HepG2 (cell line): ENCODE measurements around the gene C3orf22. TPM values are rescaled to one million over a fixed set of nuclear protein-coding genes. Genes with fewer than 3 reads are reported as not detected.

Experiments
- CCAR2 ChIP-seq: fragments of 200-400 bp; formaldehyde crosslinking; optimal IDR thresholded peaks from 2 replicates; pipeline ENCODE3; 2018; ENCODE audit warnings: low read depth, mild to moderate bottlenecking, low read length, moderate library complexity
- DPF2 ChIP-seq: sonication (generic); formaldehyde crosslinking; IDR thresholded peaks from 2 replicates; pipeline ENCODE4 v1.4.0; 2020; ENCODE audit warnings: mild to moderate bottlenecking, low read depth, missing genetic modification reagents, borderline replicate concordance
- HOXA3 ChIP-seq: sonication (generic); formaldehyde crosslinking; IDR thresholded peaks from 2 replicates; pipeline ENCODE4 v1.5.0; 2020; ENCODE audit warnings: missing genetic modification reagents
- MIER2 ChIP-seq: IDR thresholded peaks from 2 replicates; pipeline ENCODE4 v1.6.1; 2016; ENCODE audit warnings: missing biosample characterization, missing genetic modification reagents
- STAT6 ChIP-seq: sonication (generic); formaldehyde crosslinking; IDR thresholded peaks from 2 replicates; pipeline ENCODE4 v1.4.0; 2020; ENCODE audit warnings: missing genetic modification reagents, mild to moderate bottlenecking, borderline replicate concordance
- ZBTB25 ChIP-seq: IDR thresholded peaks from 2 replicates; pipeline ENCODE4 v1.6.1; 2018; ENCODE audit warnings: missing genetic modification reagents
- ZKSCAN1 ChIP-seq: fragments of 150-350 bp; IDR thresholded peaks from 2 replicates; pipeline ENCODE4 v1.6.1; 2014; ENCODE audit warnings: low read length
- ZNF329 ChIP-seq: sonication (generic); formaldehyde crosslinking; IDR thresholded peaks from 2 replicates; pipeline ENCODE4 v1.9.0; 2021; ENCODE audit warnings: low read depth, mild to moderate bottlenecking, missing genetic modification reagents
- ZNF512B ChIP-seq: sonication (generic); formaldehyde crosslinking; IDR thresholded peaks from 2 replicates; pipeline ENCODE4 v1.5.1; 2020; ENCODE audit warnings: missing genetic modification reagents, mild to moderate bottlenecking, borderline replicate concordance
- ZNF605 ChIP-seq: sonication (generic); formaldehyde crosslinking; IDR thresholded peaks from 2 replicates; pipeline ENCODE4 v1.8.0; 2022; ENCODE audit warnings: mild to moderate bottlenecking, missing genetic modification reagents
- ZNF883 ChIP-seq: sonication (generic); formaldehyde crosslinking; IDR thresholded peaks from 2 replicates; pipeline ENCODE4 v1.5.1; 2020; ENCODE audit warnings: mild to moderate bottlenecking, missing genetic modification reagents; ENCODE audit errors: not compliant biosample characterization
- ZSCAN31 ChIP-seq: sonication (generic); formaldehyde crosslinking; IDR thresholded peaks from 2 replicates; pipeline ENCODE4 v1.5.0; 2020; ENCODE audit warnings: low read depth, mild to moderate bottlenecking, missing genetic modification reagents
- polyA plus RNA-seq, 8 experiments: library from polyadenylated mRNA; depleted of rRNA in 3 of 8; stranded (reverse) in 7 of 8; unstranded in 1 of 8; fragments of >200 nt; fragmentation: Illumina TruSeq in 4 of 8; extraction: Trizol in 4 of 8; gene quantifications; 2 replicates each; pipeline versions ENCODE4 v1.2.1 to v1.2.3, GENCODE V29; 2011 to 2016; ENCODE audit warnings: low read depth in 4 of 8, missing spikeins in 1 of 8, mixed read lengths in 1 of 8; ENCODE audit not compliant: insufficient read depth in 1 of 8
- total RNA-seq, 5 experiments: library from RNA; depleted of rRNA; stranded (reverse); fragments of >200 nt; fragmentation: Illumina TruSeq; extraction: Trizol; gene quantifications; 2 replicates each; pipeline ENCODE4 v1.2.3, GENCODE V29; 2016; ENCODE audit warnings: low read depth in 1 of 5
- TF ChIP-seq, protein P1 (sequence below): sonication (generic); formaldehyde crosslinking; IDR thresholded peaks from 2 replicates; pipeline ENCODE4 v1.4.0; 2020; ENCODE audit warnings: missing genetic modification reagents
- TF ChIP-seq, protein P2 (sequence below): sonication (generic); formaldehyde crosslinking; IDR thresholded peaks from 2 replicates; pipeline ENCODE4 v1.8.0; 2022; ENCODE audit warnings: mild to moderate bottlenecking, missing genetic modification reagents, moderate library complexity
- TF ChIP-seq, protein P3 (sequence below): sonication (generic); formaldehyde crosslinking; IDR thresholded peaks from 2 replicates; pipeline ENCODE4 v1.8.1; 2023; ENCODE audit warnings: mild to moderate bottlenecking, missing genetic modification reagents
- TF ChIP-seq, protein P4 (sequence below): sonication (generic); formaldehyde crosslinking; IDR thresholded peaks from 2 replicates; pipeline ENCODE4 v1.5.0; 2020; ENCODE audit warnings: missing genetic modification reagents

C3orf22 gene
- total and polyA plus RNA-seq, 2 of the 13 experiments (the other 11 are each of a cell fraction or from before 2014, with no cell fraction given): not detected

DNA sequence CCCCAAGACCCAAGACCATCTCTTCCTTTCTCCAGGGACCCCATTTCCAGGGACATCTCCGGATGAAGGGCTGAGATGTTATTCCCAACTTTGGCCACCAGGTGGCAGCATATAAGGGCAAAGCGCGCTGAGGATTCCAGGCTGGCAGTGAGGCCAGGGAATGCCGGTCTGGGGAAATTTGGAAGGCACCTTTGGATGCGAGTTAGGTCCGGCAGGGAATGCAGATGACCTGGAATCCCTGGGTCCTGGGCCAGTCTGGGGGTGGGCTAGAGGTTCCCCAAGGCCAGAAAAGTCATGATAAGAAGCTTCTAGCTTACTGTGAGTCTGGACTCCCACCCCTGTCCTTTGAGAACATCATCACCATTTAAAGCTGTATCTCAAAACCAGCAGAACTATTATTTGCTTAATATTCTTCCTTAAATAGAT lies 36.4 kb downstream of the C3orf22 start (continued):
- no peak for TF ChIP-seq STAT6 (CRISPR knock-in tag)
- TF ChIP-seq ZNF605 (CRISPR knock-in tag): no peak
- no peak for TF ChIP-seq ZKSCAN1
- no peak for TF ChIP-seq ZSCAN31
- TF ChIP-seq ZBTB25 (CRISPR knock-in tag): no peak
- TF ChIP-seq ZNF883: no peak
- TF ChIP-seq ZNF329: no peak
- TF ChIP-seq, protein P1, sequence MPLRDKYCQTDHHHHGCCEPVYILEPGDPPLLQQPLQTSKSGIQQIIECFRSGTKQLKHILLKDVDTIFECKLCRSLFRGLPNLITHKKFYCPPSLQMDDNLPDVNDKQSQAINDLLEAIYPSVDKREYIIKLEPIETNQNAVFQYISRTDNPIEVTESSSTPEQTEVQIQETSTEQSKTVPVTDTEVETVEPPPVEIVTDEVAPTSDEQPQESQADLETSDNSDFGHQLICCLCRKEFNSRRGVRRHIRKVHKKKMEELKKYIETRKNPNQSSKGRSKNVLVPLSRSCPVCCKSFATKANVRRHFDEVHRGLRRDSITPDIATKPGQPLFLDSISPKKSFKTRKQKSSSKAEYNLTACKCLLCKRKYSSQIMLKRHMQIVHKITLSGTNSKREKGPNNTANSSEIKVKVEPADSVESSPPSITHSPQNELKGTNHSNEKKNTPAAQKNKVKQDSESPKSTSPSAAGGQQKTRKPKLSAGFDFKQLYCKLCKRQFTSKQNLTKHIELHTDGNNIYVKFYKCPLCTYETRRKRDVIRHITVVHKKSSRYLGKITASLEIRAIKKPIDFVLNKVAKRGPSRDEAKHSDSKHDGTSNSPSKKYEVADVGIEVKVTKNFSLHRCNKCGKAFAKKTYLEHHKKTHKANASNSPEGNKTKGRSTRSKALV: peak; percentile 50; the same call in 1 of the 2 replicates
- no peak for TF ChIP-seq CCAR2
- TF ChIP-seq HOXA3 (CRISPR knock-in tag): no peak
- TF ChIP-seq, protein P2, sequence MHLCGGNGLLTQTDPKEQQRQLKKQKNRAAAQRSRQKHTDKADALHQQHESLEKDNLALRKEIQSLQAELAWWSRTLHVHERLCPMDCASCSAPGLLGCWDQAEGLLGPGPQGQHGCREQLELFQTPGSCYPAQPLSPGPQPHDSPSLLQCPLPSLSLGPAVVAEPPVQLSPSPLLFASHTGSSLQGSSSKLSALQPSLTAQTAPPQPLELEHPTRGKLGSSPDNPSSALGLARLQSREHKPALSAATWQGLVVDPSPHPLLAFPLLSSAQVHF (CRISPR knock-in tag): no peak
- TF ChIP-seq DPF2 (CRISPR knock-in tag): no peak
- TF ChIP-seq MIER2 (CRISPR knock-in tag): no peak
- TF ChIP-seq, protein P3, sequence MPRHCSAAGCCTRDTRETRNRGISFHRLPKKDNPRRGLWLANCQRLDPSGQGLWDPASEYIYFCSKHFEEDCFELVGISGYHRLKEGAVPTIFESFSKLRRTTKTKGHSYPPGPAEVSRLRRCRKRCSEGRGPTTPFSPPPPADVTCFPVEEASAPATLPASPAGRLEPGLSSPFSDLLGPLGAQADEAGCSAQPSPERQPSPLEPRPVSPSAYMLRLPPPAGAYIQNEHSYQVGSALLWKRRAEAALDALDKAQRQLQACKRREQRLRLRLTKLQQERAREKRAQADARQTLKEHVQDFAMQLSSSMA (CRISPR knock-in tag): no peak
- TF ChIP-seq, protein P4, sequence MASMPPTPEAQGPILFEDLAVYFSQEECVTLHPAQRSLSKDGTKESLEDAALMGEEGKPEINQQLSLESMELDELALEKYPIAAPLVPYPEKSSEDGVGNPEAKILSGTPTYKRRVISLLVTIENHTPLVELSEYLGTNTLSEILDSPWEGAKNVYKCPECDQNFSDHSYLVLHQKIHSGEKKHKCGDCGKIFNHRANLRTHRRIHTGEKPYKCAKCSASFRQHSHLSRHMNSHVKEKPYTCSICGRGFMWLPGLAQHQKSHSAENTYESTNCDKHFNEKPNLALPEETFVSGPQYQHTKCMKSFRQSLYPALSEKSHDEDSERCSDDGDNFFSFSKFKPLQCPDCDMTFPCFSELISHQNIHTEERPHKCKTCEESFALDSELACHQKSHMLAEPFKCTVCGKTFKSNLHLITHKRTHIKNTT: no peak
- TF ChIP-seq ZNF512B (CRISPR knock-in tag): no peak
